Esophagus muscularis mucosa (tissue), 4 donors: ENCODE results near the gene GPC2. TPM values are rescaled to one million over a fixed set of nuclear protein-coding genes. Genes with fewer than 3 reads are reported as not detected.
A peak's percentile ranks its signal among the peaks of the same experiment; 100 is the strongest.
"Not testable (repeated sequence)": the region's sequence is repeated elsewhere in the genome, so short reads cannot be mapped to it uniquely, and the experiment has no call there.

Experiments used
- DNase-seq: peaks from one replicate; pipeline ENCODE4 v3.0.0-alpha.2; 2017; ENCODE audit errors: extremely low spot score
- H3K27ac ChIP-seq, 4 donors: fragments of 200-600 bp; sonication (generic); replicated peaks in 1 of 4; 1 replicate in 3 of 4; 2 replicates in 1 of 4; pipeline ENCODE4 v1.5.1; 2016 to 2019; ENCODE audit warnings: mild to moderate bottlenecking in 1 of 4
- H3K27me3 ChIP-seq, 4 donors: fragments of 200-600 bp; sonication (generic); one replicate each; pipeline versions ENCODE4 v1.5.1 to v1.6.0; 2016 to 2019
- H3K36me3 ChIP-seq, 4 donors: fragments of 200-600 bp; sonication (generic); one replicate each; pipeline ENCODE4 v1.5.1; 2016 to 2019
- H3K4me1 ChIP-seq, 4 donors: fragments of 200-600 bp; sonication (generic); one replicate each; pipeline ENCODE4 v1.5.1; 2016 to 2019
- H3K4me3 ChIP-seq, 4 donors: fragments of 200-600 bp; sonication (generic); 1 replicate in 2 of 4; 2 replicates in 2 of 4; pipeline ENCODE4 v1.5.1; 2016 to 2019; ENCODE audit warnings: mild to moderate bottlenecking in 4 of 4, moderate library complexity in 1 of 4
- H3K9me3 ChIP-seq, 4 donors: fragments of 200-600 bp; sonication (generic); 1 replicate in 3 of 4; 2 replicates in 1 of 4; pipeline ENCODE4 v1.5.1; 2016 to 2019
- EP300 ChIP-seq: sonication (generic); formaldehyde crosslinking; IDR thresholded peaks from one replicate; pipeline ENCODE4 v1.6.1; 2017; ENCODE audit warnings: antibody characterized with exemption
- POLR2A ChIP-seq: fragments of 450-650 bp; IDR thresholded peaks from one replicate; pipeline ENCODE4 v1.6.1; 2017; ENCODE audit warnings: antibody characterized with exemption, moderate library complexity, mild to moderate bottlenecking, low read depth
- POLR2AphosphoS5 ChIP-seq, 2 donors: sonication (generic); formaldehyde crosslinking; IDR thresholded peaks; one replicate each; pipeline ENCODE4 v1.6.1; 2017; ENCODE audit warnings: antibody characterized with exemption in 2 of 2
- WGBS: methylation state at CpG from one replicate; pipeline ENCODE4 v1.1.5; 2018; 5-methylcytosine and 5-hydroxymethylcytosine counted together
- intact Hi-C: fragments of 100-400 bp; cut with DNase I; formaldehyde crosslinking; loops from one replicate; pipeline ENCODE4 v1.15.1; 2023
- total RNA-seq, 4 donors: library from RNA; depleted of rRNA; stranded (reverse); fragments of >200 nt; gene quantifications; one replicate each; pipeline versions ENCODE4 v1.1.0 to v1.2.1, GENCODE V29; 2016
- TF ChIP-seq, protein P1 (sequence below), 3 experiments: fragments of 200-600 bp in 2 of 3; fragments of 450-650 bp in 1 of 3; sonication (generic) in 2 of 3; IDR thresholded peaks; one replicate each; pipeline ENCODE4 v1.5.1; 2017 to 2019; ENCODE audit warnings: antibody characterized with exemption in 3 of 3, mild to moderate bottlenecking in 2 of 3, moderate library complexity in 1 of 3

Gene GPC2
- total RNA-seq, 4 donors from 2014 or later = 0.33 to 1.0 (median 0.71) TPM

DNA sequence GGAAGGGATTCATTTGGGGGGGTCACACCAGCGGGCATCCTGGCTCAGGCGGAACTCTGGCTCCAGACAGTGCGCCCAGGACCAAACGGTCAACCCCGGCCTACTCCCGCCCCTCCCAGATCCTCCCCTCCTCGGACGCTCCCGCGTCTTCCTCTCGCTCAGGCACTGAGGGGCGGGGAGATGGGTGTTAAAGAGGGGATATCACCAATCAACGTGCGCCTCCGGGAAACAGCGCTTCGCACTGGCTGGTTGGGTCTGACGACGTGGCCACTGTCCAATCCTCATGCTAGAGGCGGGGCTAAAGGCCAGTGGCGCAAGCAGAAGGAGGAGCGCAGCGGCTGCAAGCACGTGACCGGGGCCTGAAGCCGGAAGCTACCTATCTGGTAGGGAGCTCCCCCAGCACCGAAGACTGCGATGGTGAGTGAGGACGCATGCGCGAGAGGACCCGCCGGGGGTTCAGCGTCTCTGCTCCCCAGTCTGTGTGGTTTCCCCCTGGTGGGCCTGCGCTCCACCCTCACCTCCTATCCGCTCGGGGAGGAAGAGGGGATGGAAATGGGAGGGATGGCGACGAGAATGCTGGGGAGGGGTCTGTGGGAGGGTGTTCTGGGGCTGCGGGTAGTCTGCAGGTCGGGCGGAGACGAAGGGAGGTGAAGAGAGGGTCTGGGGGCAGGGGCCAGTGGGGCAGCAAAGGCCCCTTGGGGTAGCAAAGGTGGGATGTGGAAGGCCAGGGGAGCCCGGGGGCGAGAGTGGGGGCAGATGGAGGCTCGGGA, 28.4 kb downstream of the GPC2 start, which contains the start of gene LAMTOR4:
TSS of gene LAMTOR4 (plus strand) at position 360 of the 770 bp plus-strand sequence. CDS start at position 415, 55 bp downstream.
- Histone ChIP-seq H3K9me3 (no peaks in the 10 kb centered on the region), H3K27ac (peak within 1 kb of the TSS; percentile 87 to 94 (median 92)), H3K4me3 (peak within 1 kb of the TSS; percentile 81 to 99 (median 90)), H3K4me1 (peaks cover 10 to 34% (median 25%) of the 10 kb centered on the region in 4 donors), H3K27me3 (no peaks in the 10 kb centered on the region), H3K36me3 (peaks cover 5 to 29% (median 7%) of the 10 kb centered on the region in 4 donors)
- intact Hi-C loops = loop anchor here (1.0 kb wide), 1 partner anchor 21 kb away; no protein-coding TSS in a partner anchor
- under 1% methylated on average over 33 of the region's 46 CpGs for WGBS
- peak; percentile 99 for DNase-seq
- no peak for TF ChIP-seq EP300
- TF ChIP-seq, protein P1, sequence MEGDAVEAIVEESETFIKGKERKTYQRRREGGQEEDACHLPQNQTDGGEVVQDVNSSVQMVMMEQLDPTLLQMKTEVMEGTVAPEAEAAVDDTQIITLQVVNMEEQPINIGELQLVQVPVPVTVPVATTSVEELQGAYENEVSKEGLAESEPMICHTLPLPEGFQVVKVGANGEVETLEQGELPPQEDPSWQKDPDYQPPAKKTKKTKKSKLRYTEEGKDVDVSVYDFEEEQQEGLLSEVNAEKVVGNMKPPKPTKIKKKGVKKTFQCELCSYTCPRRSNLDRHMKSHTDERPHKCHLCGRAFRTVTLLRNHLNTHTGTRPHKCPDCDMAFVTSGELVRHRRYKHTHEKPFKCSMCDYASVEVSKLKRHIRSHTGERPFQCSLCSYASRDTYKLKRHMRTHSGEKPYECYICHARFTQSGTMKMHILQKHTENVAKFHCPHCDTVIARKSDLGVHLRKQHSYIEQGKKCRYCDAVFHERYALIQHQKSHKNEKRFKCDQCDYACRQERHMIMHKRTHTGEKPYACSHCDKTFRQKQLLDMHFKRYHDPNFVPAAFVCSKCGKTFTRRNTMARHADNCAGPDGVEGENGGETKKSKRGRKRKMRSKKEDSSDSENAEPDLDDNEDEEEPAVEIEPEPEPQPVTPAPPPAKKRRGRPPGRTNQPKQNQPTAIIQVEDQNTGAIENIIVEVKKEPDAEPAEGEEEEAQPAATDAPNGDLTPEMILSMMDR (IDR thresholded peaks at IDR 0.05) = peak in 1 of 3 experiments; percentile 25
- TF ChIP-seq POLR2A = no peak
- TF ChIP-seq POLR2AphosphoS5 (IDR thresholded peaks at IDR 0.05) = peak; percentile 90 to 97

DNA sequence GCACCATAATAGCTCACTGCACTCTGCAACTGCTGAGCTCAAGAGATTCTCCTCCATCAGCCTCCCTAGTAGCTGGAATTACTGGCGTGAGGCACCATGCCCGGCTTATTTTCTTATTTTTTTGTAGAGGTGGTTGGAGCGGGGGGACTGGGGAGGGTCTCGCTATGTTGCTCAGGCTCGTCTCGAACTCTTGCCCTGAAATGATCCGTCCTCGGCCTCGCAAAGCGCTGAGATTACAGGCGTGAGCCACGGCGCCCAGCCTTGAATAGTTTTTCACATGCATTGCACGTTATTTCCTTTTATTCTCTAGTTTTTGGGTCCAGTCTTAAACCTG, 29.0 kb downstream of the GPC2 start:
- TF ChIP-seq, protein P1 (IDR thresholded peaks at IDR 0.05) = no peak
- TF ChIP-seq POLR2A (no peak), POLR2AphosphoS5 (IDR thresholded peaks at IDR 0.05) (no peak), EP300 (no peak)
- intact Hi-C loops = loop anchor here (1.0 kb wide), 1 partner anchor 21 kb away; no protein-coding TSS in a partner anchor

DNA sequence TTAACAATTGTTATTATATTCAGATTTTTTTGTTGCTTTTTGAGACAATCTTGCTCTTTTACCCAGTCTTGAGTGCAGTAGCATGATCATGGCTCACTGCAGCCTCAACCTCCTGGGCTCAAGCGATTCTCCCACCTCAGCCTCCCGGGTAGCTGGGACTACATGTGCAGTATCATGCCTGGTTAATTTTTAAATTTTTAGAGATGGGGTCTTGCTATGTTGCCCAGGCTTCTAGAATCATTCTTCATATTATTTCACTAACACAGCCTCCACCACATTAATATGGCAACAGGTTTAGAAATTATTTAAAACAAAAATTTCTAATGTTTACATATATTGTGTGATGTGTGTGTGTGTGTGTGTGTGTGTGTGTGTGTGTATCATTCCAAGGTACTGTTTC, 29.9 kb downstream of the GPC2 start:
- peaks cover 0 to 14% (median 0%) of the 10 kb centered on the region in 4 donors for H3K36me3 ChIP-seq
- no peaks in the 10 kb centered on the region for H3K27me3 ChIP-seq
- H3K27ac ChIP-seq = no peak overlapping the region
- intact Hi-C loops = no loop called here
- DNase-seq = no peak
- no peaks in the 10 kb centered on the region for H3K9me3 ChIP-seq
- whole genome bisulfite sequencing = 100% methylated on average over 2 of the region's 2 CpGs
- H3K4me1 ChIP-seq = peaks cover 10 to 25% (median 21%) of the 10 kb centered on the region in 4 donors
- H3K4me3 ChIP-seq = no peak overlapping the region
- TF ChIP-seq EP300 = no peak
- no peak for TF ChIP-seq POLR2AphosphoS5 (IDR thresholded peaks at IDR 0.05)
- no peak for TF ChIP-seq POLR2A
- TF ChIP-seq, protein P1 (IDR thresholded peaks at IDR 0.05) = no peak

More for the DNA sequence above, 29.0 kb downstream of the GPC2 start:
- Histone ChIP-seq H3K27me3 (no peaks in the 10 kb centered on the region), H3K9me3 (no peaks in the 10 kb centered on the region), H3K36me3 (peaks cover 0 to 23% (median 2%) of the 10 kb centered on the region in 4 donors), H3K4me1 (peaks cover 10 to 28% (median 22%) of the 10 kb centered on the region in 4 donors), H3K4me3 (peak overlapping the region; percentile 81 to 99 (median 90)), H3K27ac (peak overlapping the region; percentile 77 to 94 (median 90))
- 11% methylated on average over 14 of the region's 14 CpGs for WGBS
- DNase-seq = no peak

DNA sequence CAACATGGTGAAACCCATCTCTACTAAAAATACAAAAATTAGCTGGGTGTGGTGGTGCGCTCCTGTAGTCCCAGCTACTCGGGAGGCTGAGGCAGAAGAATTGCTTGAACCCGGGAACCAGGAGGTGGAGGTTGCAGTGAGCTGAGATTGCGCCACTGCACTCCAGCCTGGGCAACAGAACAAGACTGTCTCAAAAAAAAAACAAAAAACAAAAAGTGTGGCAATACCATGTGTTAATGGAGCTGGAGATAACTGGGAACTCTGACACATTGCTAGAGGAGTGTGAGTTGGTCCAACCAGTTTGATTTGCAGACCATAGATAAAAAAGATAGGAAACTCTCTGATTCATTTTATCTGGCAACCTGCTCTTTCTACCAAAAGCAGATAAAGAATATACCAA, 30.8 kb downstream of the GPC2 start:
- intact Hi-C loops, H3K27me3 ChIP-seq, H3K9me3 ChIP-seq, H3K4me3 ChIP-seq, H3K36me3 ChIP-seq, H3K27ac ChIP-seq, DNase-seq: not testable (repeated sequence)
- WGBS = 89% methylated on average over 4 of the region's 4 CpGs
- peaks cover 10 to 25% (median 21%) of the 10 kb centered on the region in 4 donors for H3K4me1 ChIP-seq

DNA sequence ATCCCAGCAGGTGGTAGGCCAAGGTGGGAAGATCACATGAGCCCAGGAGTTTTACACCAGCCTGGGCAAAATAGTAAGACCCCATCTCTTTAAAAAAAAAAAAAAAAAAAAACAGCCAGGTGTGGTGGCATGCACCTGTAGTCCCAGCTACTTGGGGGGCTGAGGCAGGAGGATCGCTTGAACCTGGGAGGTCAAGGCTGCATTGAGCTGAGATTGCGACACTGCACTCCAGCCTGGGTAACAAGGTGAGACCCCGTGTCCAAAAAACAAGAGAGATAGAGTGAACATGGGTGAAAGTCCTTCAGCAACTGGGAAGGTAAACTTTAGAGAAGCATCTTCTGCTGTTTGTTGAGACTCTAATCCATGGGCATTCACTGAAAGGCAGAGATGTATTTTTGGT, 34.7 kb downstream of the GPC2 start:
- WGBS = 94% methylated on average over 3 of the region's 3 CpGs
- no peak for TF ChIP-seq POLR2A
- TF ChIP-seq POLR2AphosphoS5 (IDR thresholded peaks at IDR 0.05) = no peak
- TF ChIP-seq, protein P1 (IDR thresholded peaks at IDR 0.05) = no peak
- no peak for TF ChIP-seq EP300
- H3K9me3 ChIP-seq = no peaks in the 10 kb centered on the region
- H3K27me3 ChIP-seq = no peaks in the 10 kb centered on the region
- intact Hi-C loops = no loop called here
- H3K4me1 ChIP-seq = no peaks in the 10 kb centered on the region
- no peak for DNase-seq
- no peaks in the 10 kb centered on the region for H3K36me3 ChIP-seq
- no peak overlapping the region for H3K27ac ChIP-seq
- H3K4me3 ChIP-seq = no peak overlapping the region
